ENCODE results near the gene FBRS.
A peak's percentile ranks its signal among the peaks of the same experiment; 100 is the strongest.

FBRS gene

GRCh38 chr16:30609926-30610839 is 48.0 kb upstream of the FBRS start, which contains the start of gene ZNF689 (continued):
- TF ChIP-seq ZNF211 (tag by site-specific recombination; IDR thresholded peaks at IDR 0.05; ENCODE audit: low read depth) = no peak
- TF ChIP-seq ZNF311 (tag by site-specific recombination; IDR thresholded peaks at IDR 0.05; ENCODE audit: borderline replicate concordance) = no peak
- peak; percentile 60 for TF ChIP-seq ZNF610 (tag by site-specific recombination; IDR thresholded peaks at IDR 0.05; ENCODE audit: borderline replicate concordance)
- TF ChIP-seq ZNF366 (tag by site-specific recombination; conservative IDR thresholded peaks at IDR 0.05) = no peak
- TF ChIP-seq FEZF1 (tag by site-specific recombination; IDR thresholded peaks at IDR 0.05) = peak; percentile 98
- TF ChIP-seq ZNF169 (tag by site-specific recombination; IDR thresholded peaks at IDR 0.05) = no peak
- peak; percentile 87; the same call in 1 of the 2 replicates for TF ChIP-seq ZNF449 (tag by site-specific recombination; IDR thresholded peaks at IDR 0.05)
- no peak for TF ChIP-seq ZNF510 (tag by site-specific recombination; IDR thresholded peaks at IDR 0.05; ENCODE audit: insufficient replicate concordance)
- peak; percentile 8; the same call in 1 of the 2 replicates for TF ChIP-seq ZNF184 (tag by site-specific recombination; IDR thresholded peaks at IDR 0.05)
- TF ChIP-seq ZBTB11 (tag by site-specific recombination; conservative IDR thresholded peaks at IDR 0.05; ENCODE audit: low read depth) = peak; percentile 86
- TF ChIP-seq KLF16 (tag by site-specific recombination; IDR thresholded peaks at IDR 0.05) = peak; percentile 50; the same call in 1 of the 2 replicates
- TF ChIP-seq CTCF (tag by site-specific recombination; IDR thresholded peaks at IDR 0.05) = peak; percentile 78
- TF ChIP-seq ZNF362 (tag by site-specific recombination; IDR thresholded peaks at IDR 0.05) = peak; percentile 100
- TF ChIP-seq SP7 (tag by site-specific recombination; IDR thresholded peaks at IDR 0.05) = peak; percentile 79
- TF ChIP-seq ZNF26 (tag by site-specific recombination; IDR thresholded peaks at IDR 0.05) = no peak
- peak; percentile 39 for TF ChIP-seq ZNF146 (tag by site-specific recombination; IDR thresholded peaks at IDR 0.05)
- TF ChIP-seq ZNF221 (tag by site-specific recombination; IDR thresholded peaks at IDR 0.05; ENCODE audit: borderline replicate concordance) = no peak
- TF ChIP-seq HOXA7 (CRISPR knock-in tag; IDR thresholded peaks at IDR 0.05; ENCODE audit: borderline replicate concordance) = no peak
- no peak for TF ChIP-seq ZNF423 (tag by site-specific recombination; IDR thresholded peaks at IDR 0.05)
- TF ChIP-seq PATZ1 (tag by site-specific recombination; IDR thresholded peaks at IDR 0.05) = peak; percentile 91
- TF ChIP-seq ZNF548 (tag by site-specific recombination; IDR thresholded peaks at IDR 0.05) = no peak
- peak; percentile 75 for TF ChIP-seq ZNF792 (tag by site-specific recombination; IDR thresholded peaks at IDR 0.05)
- TF ChIP-seq ELK4 (IDR thresholded peaks at IDR 0.05; ENCODE audit: borderline replicate concordance, low read depth, low read length) = no peak
- TF ChIP-seq ZNF654 (tag by site-specific recombination; IDR thresholded peaks at IDR 0.05; ENCODE audit: low read depth) = no peak

Data from HEK293 (cell line).